AG09309 (cell line): ENCODE measurements around the gene ENG.

Source experiments
- DNase-seq: peaks from one replicate; pipeline ENCODE4 v3.0.0-alpha.2; 2010; ENCODE audit warnings: low read depth
- H3K4me3 ChIP-seq: 2 replicates; pipeline ENCODE4 v1.5.1; 2011; ENCODE audit warnings: mild to moderate bottlenecking, low read depth, low read length, moderate library complexity; ENCODE audit not compliant: control insufficient read depth
- TF ChIP-seq, protein P1 (sequence below): IDR thresholded peaks from 2 replicates; pipeline ENCODE4 v1.5.1; 2011; ENCODE audit warnings: mild to moderate bottlenecking, low read depth, low read length, inconsistent platforms; ENCODE audit not compliant: insufficient read depth, control insufficient read depth; ENCODE audit errors: missing control alignments

Gene ENG

DNA sequence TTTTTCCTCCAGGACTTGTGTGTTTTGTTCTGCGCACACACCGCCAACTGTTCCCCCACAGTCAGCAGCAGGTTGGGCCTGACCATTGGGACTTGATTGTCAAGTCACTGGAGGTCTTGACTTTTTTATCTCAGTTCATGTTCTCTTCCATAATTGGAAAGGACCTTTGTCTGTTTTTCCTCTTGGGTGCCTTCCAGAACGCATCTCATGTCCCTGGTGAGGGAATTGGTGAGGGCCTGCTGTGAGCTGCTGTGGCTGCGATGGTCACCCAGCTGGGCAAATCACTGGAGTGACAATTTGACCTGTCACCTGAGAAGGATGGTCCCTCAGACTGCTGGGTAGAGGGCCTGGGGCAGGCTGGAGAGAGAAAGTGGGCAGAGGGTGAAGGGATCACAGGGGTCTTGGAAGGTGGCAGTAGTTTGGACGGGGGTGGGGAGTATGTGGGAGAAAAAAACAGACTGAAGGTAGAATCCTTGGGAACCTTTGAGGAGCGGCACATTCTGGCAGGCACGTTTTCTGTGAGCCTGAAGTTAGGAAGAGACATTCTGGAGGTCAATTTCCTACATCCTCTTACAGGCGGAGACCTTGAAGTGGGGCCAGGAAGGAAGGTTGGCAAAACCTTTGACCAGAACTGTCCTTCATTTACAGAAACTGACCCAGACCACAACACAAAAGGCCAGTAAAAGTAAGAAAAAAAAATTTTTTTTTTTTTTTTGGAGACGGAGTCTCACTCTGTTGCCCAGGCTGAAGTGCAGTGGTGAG, 64.2 kb downstream of the ENG start:
- no peak overlapping the region for H3K4me3 ChIP-seq
- no peak for DNase-seq
- TF ChIP-seq, protein P1, sequence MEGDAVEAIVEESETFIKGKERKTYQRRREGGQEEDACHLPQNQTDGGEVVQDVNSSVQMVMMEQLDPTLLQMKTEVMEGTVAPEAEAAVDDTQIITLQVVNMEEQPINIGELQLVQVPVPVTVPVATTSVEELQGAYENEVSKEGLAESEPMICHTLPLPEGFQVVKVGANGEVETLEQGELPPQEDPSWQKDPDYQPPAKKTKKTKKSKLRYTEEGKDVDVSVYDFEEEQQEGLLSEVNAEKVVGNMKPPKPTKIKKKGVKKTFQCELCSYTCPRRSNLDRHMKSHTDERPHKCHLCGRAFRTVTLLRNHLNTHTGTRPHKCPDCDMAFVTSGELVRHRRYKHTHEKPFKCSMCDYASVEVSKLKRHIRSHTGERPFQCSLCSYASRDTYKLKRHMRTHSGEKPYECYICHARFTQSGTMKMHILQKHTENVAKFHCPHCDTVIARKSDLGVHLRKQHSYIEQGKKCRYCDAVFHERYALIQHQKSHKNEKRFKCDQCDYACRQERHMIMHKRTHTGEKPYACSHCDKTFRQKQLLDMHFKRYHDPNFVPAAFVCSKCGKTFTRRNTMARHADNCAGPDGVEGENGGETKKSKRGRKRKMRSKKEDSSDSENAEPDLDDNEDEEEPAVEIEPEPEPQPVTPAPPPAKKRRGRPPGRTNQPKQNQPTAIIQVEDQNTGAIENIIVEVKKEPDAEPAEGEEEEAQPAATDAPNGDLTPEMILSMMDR, result no peak

DNA sequence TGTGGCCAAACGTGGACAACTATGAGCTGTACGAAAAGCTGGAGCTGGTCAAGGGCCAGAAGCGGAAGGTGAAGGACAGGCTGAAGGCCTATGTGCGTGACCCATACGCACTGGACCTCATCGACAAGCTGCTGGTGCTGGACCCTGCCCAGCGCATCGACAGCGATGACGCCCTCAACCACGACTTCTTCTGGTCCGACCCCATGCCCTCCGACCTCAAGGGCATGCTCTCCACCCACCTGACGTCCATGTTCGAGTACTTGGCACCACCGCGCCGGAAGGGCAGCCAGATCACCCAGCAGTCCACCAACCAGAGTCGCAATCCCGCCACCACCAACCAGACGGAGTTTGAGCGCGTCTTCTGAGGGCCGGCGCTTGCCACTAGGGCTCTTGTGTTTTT, 65.3 kb downstream of the ENG start:
- TF ChIP-seq, protein P1, result no peak
- no peak overlapping the region for H3K4me3 ChIP-seq

DNA sequence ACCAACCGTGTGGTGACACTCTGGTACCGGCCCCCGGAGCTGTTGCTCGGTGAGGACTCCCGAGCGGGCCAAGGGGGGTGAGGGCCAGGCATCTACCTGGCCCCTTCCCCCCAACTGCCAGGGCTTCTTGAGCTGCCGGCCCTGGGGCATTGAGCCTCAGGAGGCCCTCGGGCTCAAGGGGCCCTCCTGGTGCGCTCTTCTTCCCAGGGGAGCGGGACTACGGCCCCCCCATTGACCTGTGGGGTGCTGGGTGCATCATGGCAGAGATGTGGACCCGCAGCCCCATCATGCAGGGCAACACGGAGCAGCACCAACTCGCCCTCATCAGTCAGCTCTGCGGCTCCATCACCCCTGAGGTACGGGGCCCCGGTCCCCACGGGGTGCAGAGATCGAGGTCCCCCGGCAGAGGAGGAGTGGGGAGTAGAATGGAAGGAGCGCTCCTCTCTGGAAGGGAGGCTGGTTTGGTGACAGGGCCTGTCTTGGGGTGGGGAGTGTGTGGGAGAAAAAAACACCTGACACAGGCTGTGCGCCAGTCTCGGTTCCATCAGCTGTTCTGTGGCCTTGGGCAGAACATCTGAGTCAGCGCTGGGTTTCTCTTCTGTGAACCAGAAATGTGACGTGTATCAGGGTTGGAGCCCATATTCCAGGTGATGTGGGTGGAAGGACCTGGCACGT, 66.0 kb downstream of the ENG start:
- TF ChIP-seq, protein P1, result no peak
- no peak for DNase-seq
- no peak overlapping the region for H3K4me3 ChIP-seq

More for the DNA sequence above, 65.3 kb downstream of the ENG start:
- DNase-seq, result no peak

DNA sequence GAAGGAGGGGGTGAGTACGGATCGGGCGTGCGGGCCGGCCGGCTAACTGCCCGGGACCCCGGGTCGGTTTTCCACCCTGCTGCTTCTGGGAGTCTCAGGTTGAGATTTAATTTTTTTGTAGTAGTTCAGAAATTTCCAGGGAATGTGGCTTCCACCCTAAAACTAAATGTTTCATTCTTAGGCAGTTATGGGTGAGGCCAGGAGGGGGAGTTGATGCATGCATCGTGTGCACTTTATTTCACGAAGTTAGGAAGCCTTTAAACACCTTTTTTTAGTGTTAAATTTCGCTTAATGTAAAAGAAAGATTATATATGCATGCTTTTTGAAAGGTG, 67.7 kb downstream of the ENG start:
- DNase-seq, result no peak
- peak overlapping the region; percentile 87 for H3K4me3 ChIP-seq
- TF ChIP-seq, protein P1, result peak; percentile 61

DNA sequence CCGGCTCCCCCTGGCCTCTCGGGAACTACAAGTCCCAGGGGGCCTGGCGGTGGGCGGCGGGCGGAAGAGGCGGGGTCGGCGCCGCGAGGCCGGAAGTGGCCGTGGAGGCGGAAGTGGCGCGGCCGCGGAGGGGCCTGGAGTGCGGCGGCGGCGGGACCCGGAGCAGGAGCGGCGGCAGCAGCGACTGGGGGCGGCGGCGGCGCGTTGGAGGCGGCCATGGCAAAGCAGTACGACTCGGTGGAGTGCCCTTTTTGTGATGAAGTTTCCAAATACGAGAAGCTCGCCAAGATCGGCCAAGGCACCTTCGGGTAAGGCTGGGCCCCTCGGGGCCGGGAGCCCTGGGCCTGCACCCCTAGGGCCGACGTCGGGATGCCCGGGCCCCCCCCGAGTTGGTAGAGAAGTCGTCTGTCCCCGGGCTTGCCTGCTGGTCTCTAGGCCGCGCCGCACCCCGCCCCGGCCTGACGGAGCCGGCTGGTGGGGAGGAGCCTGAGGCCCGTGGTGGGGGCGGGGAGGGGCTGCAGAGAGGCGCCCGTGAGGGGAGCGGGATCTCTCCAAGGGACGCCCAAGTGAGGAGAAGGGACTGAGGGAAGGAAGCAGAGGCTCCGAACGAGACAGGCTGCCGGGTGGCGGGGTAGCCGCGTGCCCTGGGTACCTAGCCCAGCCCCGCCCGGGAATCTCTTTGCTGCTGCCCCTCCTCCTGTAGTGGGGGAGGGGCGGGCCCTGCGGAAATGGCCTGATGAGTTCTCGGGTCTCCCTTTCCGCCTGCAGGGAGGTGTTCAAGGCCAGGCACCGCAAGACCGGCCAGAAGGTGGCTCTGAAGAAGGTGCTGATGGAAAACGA, 68.3 kb downstream of the ENG start, which contains the start of gene CDK9:
Gene CDK9, plus strand, starts transcription at position 102 of the 840 bp plus-strand sequence. Its CDS starts 115 bp downstream, at position 217.
- DNase-seq, result no peak
- H3K4me3 ChIP-seq, result peak within 1 kb of the TSS; percentile 87
- TF ChIP-seq, protein P1, result no peak
